ENCODE measurements around the gene MYOZ2. TPM values are rescaled to one million over a fixed set of nuclear protein-coding genes. Genes with fewer than 3 reads are reported as not detected.
"Not testable (repeated sequence)": the region's sequence is repeated elsewhere in the genome, so short reads cannot be mapped to it uniquely, and the experiment has no call there.

MYOZ2 gene
- total and polyA plus RNA-seq, 3 experiments from 2014 or later = not detected

GRCh38 chr4:119136546-119136945, 914 bp downstream of the MYOZ2 start:
- peaks cover 29% of the 10 kb centered on the region for H3K4me1 ChIP-seq (ENCODE audit: insufficient read depth, low read length)
- no peak overlapping the region for H3K27ac ChIP-seq (ENCODE audit: low read depth, low read length)
- H3K27ac Mint-ChIP-seq = no peak overlapping the region
- DNase-seq = no peak
- H3K36me3 Mint-ChIP-seq = no peaks in the 10 kb centered on the region
- H3K9me3 ChIP-seq (ENCODE audit: low read length) = no peaks in the 10 kb centered on the region
- H3K27me3 Mint-ChIP-seq = peaks cover 0 to 1% of the 10 kb centered on the region in 2 donors
- no peak overlapping the region for H3K4me3 ChIP-seq (ENCODE audit: low read length)
- CTCF ChIA-PET = no interaction called here
- no peaks in the 10 kb centered on the region for H3K36me3 ChIP-seq (ENCODE audit: insufficient read depth, low read length)
- no peaks in the 10 kb centered on the region for H3K27me3 ChIP-seq (ENCODE audit: insufficient read depth, low read length, poor library complexity, severe bottlenecking)
- no peak overlapping the region for H3K4me3 Mint-ChIP-seq
- H3K9me3 Mint-ChIP-seq = no peaks in the 10 kb centered on the region
- peaks cover 29 to 47% (median 35%) of the 10 kb centered on the region in 3 donors for H3K4me1 Mint-ChIP-seq
- POLR2A ChIA-PET = no interaction called here

- Mint-ChIP-seq H3K4me1 (peaks cover 29 to 49% (median 35%) of the 10 kb centered on the region in 3 donors), H3K36me3 (no peaks in the 10 kb centered on the region), H3K27ac (peak overlapping the region in 4 of 8 donors; percentile 30 to 59 (median 46)), H3K4me3 (peak overlapping the region in 2 of 7 donors; percentile 42 to 46), H3K27me3 (peaks cover 0 to 1% of the 10 kb centered on the region in 2 donors), H3K9me3 (no peaks in the 10 kb centered on the region)
- Histone ChIP-seq H3K9me3 (ENCODE audit: low read length) (no peaks in the 10 kb centered on the region), H3K27me3 (ENCODE audit: insufficient read depth, low read length, poor library complexity, severe bottlenecking) (no peaks in the 10 kb centered on the region), H3K27ac (ENCODE audit: low read depth, low read length) (no peak overlapping the region), H3K36me3 (ENCODE audit: insufficient read depth, low read length) (no peaks in the 10 kb centered on the region), H3K4me3 (ENCODE audit: low read length) (no peak overlapping the region), H3K4me1 (ENCODE audit: insufficient read depth, low read length) (peaks cover 29% of the 10 kb centered on the region)
- CTCF ChIA-PET = interaction anchor here (1.4 kb wide), 1 partner anchor 51 kb away, joined by 3 read pairs; no protein-coding TSS in a partner anchor
- POLR2A ChIA-PET = no interaction called here
- DNase-seq = no peak
These were observed 2.4 kb downstream of the MYOZ2 start for GRCh38 chr4:119138046-119138445.

DNA sequence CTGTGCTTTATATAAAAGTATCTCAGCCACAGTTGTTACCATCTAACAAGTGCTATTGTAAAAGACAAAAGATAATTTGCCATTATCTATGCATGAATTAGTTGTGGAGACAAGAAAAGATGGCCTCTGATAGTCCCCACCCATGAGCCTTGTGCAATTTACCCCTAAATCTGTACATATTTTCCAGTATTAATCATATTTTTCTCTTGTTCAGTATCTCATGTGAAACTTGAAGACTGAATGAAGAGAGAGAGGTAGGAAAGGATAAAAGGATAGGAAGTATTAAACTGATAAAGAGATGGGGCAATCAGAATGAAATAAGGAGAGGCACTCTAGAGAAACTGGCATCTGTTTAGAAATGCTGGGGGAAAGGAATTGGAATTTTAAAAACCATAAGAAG, 3.7 kb downstream of the MYOZ2 start:
- Mint-ChIP-seq H3K9me3 (no peaks in the 10 kb centered on the region), H3K36me3 (no peaks in the 10 kb centered on the region), H3K4me1 (peaks cover 29 to 49% (median 35%) of the 10 kb centered on the region in 3 donors), H3K4me3 (peak overlapping the region; percentile 6 to 76 (median 60)), H3K27ac (peak overlapping the region; percentile 2 to 94 (median 75)), H3K27me3 (peaks cover 0 to 1% of the 10 kb centered on the region in 2 donors)
- POLR2A ChIA-PET = interaction anchor here (0.6 kb wide), 1 partner anchor 82 kb away, joined by 3 read pairs; no protein-coding TSS in a partner anchor
- Histone ChIP-seq H3K27me3 (ENCODE audit: insufficient read depth, low read length, poor library complexity, severe bottlenecking) (no peaks in the 10 kb centered on the region), H3K27ac (ENCODE audit: low read depth, low read length) (no peak overlapping the region), H3K9me3 (ENCODE audit: low read length) (no peaks in the 10 kb centered on the region), H3K4me3 (ENCODE audit: low read length) (no peak overlapping the region), H3K36me3 (ENCODE audit: insufficient read depth, low read length) (no peaks in the 10 kb centered on the region), H3K4me1 (ENCODE audit: insufficient read depth, low read length) (peaks cover 29% of the 10 kb centered on the region)
- CTCF ChIA-PET = interaction anchor here (1.2 kb wide), 1 partner anchor 12 kb away, joined by 3 read pairs; no protein-coding TSS in a partner anchor
- no peak for DNase-seq

GRCh38 chr4:119139822-119140252, 4.2 kb downstream of the MYOZ2 start:
- Mint-ChIP-seq H3K36me3 (no peaks in the 10 kb centered on the region), H3K4me1 (peaks cover 29 to 53% (median 35%) of the 10 kb centered on the region in 3 donors), H3K9me3 (no peaks in the 10 kb centered on the region), H3K27me3 (peaks cover 0 to 1% of the 10 kb centered on the region in 2 donors), H3K27ac (peak overlapping the region; percentile 24 to 94 (median 75)), H3K4me3 (peak overlapping the region; percentile 6 to 76 (median 60))
- POLR2A ChIA-PET = interaction anchor here (0.6 to 0.7 kb wide), 2 partner anchors 74 to 81 kb away, joined by 3 to 11 read pairs; no protein-coding TSS in a partner anchor
- Histone ChIP-seq H3K36me3 (ENCODE audit: insufficient read depth, low read length) (no peaks in the 10 kb centered on the region), H3K4me1 (ENCODE audit: insufficient read depth, low read length) (peaks cover 29% of the 10 kb centered on the region), H3K27me3 (ENCODE audit: insufficient read depth, low read length, poor library complexity, severe bottlenecking) (no peaks in the 10 kb centered on the region), H3K27ac (ENCODE audit: low read depth, low read length) (no peak overlapping the region), H3K9me3 (ENCODE audit: low read length) (no peaks in the 10 kb centered on the region), H3K4me3 (ENCODE audit: low read length) (no peak overlapping the region)
- CTCF ChIA-PET = interaction anchor here (1.2 kb wide), 1 partner anchor 13 kb away, joined by 3 read pairs; no protein-coding TSS in a partner anchor
- peak in 1 of 5 donors; percentile 8 for DNase-seq

DNA sequence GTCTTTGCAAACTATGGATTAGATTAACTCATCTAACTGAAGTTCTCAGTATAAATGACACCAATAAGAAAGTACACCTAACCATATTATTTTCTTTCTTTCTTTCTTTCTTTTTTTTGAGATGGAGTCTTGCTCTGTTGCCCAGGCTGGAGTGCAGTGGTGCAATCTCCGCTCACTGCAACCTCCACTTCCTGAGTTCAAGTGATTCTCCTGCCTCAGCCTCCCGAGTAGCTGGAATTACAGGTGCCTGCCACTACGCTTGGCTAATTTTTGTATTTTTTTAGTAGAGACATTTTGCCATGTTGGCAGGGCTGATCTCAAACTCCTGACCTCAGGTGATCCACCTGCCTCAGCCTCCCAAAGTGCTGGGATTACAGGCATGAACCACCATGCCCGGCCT, 5.7 kb downstream of the MYOZ2 start:
- peak overlapping the region in 3 of 8 donors; percentile 12 to 32 (median 18) for H3K27ac Mint-ChIP-seq
- H3K4me1 ChIP-seq (ENCODE audit: insufficient read depth, low read length) = peaks cover 29% of the 10 kb centered on the region
- H3K4me3 Mint-ChIP-seq = peak overlapping the region in 1 of 7 donors; percentile 63
- H3K9me3 ChIP-seq (ENCODE audit: low read length); POLR2A ChIA-PET; H3K27me3 ChIP-seq (ENCODE audit: insufficient read depth, low read length, poor library complexity, severe bottlenecking); CTCF ChIA-PET; H3K27me3 Mint-ChIP-seq; H3K36me3 ChIP-seq (ENCODE audit: insufficient read depth, low read length); H3K4me3 ChIP-seq (ENCODE audit: low read length); H3K9me3 Mint-ChIP-seq; DNase-seq; H3K36me3 Mint-ChIP-seq; H3K27ac ChIP-seq (ENCODE audit: low read depth, low read length): not testable (repeated sequence)
- peaks cover 29 to 45% (median 35%) of the 10 kb centered on the region in 3 donors for H3K4me1 Mint-ChIP-seq

- Mint-ChIP-seq H3K36me3 (no peaks in the 10 kb centered on the region), H3K27me3 (no peaks in the 10 kb centered on the region), H3K4me1 (peaks cover 23 to 37% (median 27%) of the 10 kb centered on the region in 3 donors), H3K4me3 (no peak overlapping the region), H3K27ac (peak overlapping the region in 2 of 8 donors; percentile 7 to 35), H3K9me3 (no peaks in the 10 kb centered on the region)
- Histone ChIP-seq H3K36me3 (ENCODE audit: insufficient read depth, low read length) (no peaks in the 10 kb centered on the region), H3K27ac (ENCODE audit: low read depth, low read length) (no peak overlapping the region), H3K27me3 (ENCODE audit: insufficient read depth, low read length, poor library complexity, severe bottlenecking) (no peaks in the 10 kb centered on the region), H3K9me3 (ENCODE audit: low read length) (no peaks in the 10 kb centered on the region), H3K4me1 (ENCODE audit: insufficient read depth, low read length) (peaks cover 27% of the 10 kb centered on the region), H3K4me3 (ENCODE audit: low read length) (no peak overlapping the region)
- ChIA-PET POLR2A (interaction anchor here (1.2 kb wide), 1 partner anchor 66 kb away, joined by 3 read pairs; no protein-coding TSS in a partner anchor), CTCF (no interaction called here)
- DNase-seq = no peak
These were observed 7.2 kb downstream of the MYOZ2 start for GRCh38 chr4:119142833-119143232.

DNA sequence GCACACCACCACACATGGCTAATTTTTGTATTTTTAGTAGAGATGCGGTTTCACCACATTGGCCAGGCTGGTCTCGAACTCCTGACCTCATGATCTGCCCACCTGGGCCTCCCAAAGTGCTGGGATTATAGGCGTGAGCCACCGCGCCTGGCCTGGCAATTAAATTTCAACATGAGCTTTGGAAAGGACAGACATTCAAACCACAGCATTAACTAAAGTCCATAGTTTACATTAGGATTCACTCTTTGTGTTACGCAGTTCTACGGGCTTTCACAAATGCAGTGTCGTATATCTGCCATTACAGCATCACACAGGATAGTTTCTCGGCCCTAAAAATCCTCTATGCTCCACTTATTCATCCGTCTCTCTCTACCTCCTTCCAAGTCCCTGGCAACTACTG, 7.7 kb downstream of the MYOZ2 start:
- H3K4me3 Mint-ChIP-seq; H3K27me3 ChIP-seq (ENCODE audit: insufficient read depth, low read length, poor library complexity, severe bottlenecking); H3K36me3 Mint-ChIP-seq; H3K27ac ChIP-seq (ENCODE audit: low read depth, low read length); H3K4me3 ChIP-seq (ENCODE audit: low read length); H3K9me3 Mint-ChIP-seq; POLR2A ChIA-PET; H3K27me3 Mint-ChIP-seq; H3K36me3 ChIP-seq (ENCODE audit: insufficient read depth, low read length); H3K27ac Mint-ChIP-seq; H3K9me3 ChIP-seq (ENCODE audit: low read length); CTCF ChIA-PET; DNase-seq: not testable (repeated sequence)
- H3K4me1 Mint-ChIP-seq = peaks cover 19 to 32% (median 22%) of the 10 kb centered on the region in 3 donors
- peaks cover 22% of the 10 kb centered on the region for H3K4me1 ChIP-seq (ENCODE audit: insufficient read depth, low read length)

DNA sequence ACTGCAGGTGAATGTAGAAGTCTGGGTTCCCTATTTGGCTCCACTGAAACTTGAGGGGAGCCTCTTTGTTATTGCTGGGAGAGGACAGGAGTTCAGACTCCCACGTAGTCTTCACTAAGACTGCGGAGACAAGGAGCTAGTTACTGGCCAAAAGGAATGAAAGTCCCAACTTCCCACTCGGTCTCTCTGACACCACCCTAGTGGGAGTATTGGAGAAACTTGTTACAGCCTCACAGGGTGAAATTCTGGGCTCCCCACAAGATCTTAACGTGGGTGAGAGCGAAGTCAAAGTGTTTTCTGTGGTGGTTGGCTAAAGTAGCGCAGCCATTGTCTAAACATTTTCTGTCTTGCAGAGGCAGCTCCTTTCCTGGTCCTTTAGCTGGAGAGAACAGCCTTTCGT, 13.5 kb downstream of the MYOZ2 start:
- no peak overlapping the region for H3K4me3 Mint-ChIP-seq
- POLR2A ChIA-PET = no interaction called here
- no peak overlapping the region for H3K27ac ChIP-seq (ENCODE audit: low read depth, low read length)
- H3K27me3 Mint-ChIP-seq = peaks cover 5 to 23% of the 10 kb centered on the region in 2 donors
- no peaks in the 10 kb centered on the region for H3K4me1 ChIP-seq (ENCODE audit: insufficient read depth, low read length)
- no peaks in the 10 kb centered on the region for H3K36me3 Mint-ChIP-seq
- H3K9me3 Mint-ChIP-seq = no peaks in the 10 kb centered on the region
- H3K9me3 ChIP-seq (ENCODE audit: low read length) = no peaks in the 10 kb centered on the region
- peaks cover 0 to 5% (median 0%) of the 10 kb centered on the region in 3 donors for H3K4me1 Mint-ChIP-seq
- CTCF ChIA-PET = no interaction called here
- H3K4me3 ChIP-seq (ENCODE audit: low read length) = no peak overlapping the region
- no peak overlapping the region for H3K27ac Mint-ChIP-seq
- no peak for DNase-seq
- H3K27me3 ChIP-seq (ENCODE audit: insufficient read depth, low read length, poor library complexity, severe bottlenecking) = no peaks in the 10 kb centered on the region
- H3K36me3 ChIP-seq (ENCODE audit: insufficient read depth, low read length) = no peaks in the 10 kb centered on the region
